MCF 10A (cell line): Measurements from ENCODE around the gene TMEM243. TPM values are rescaled to one million over a fixed set of nuclear protein-coding genes. Genes with fewer than 3 reads are reported as not detected.

Experiments
- BruUV-seq: library from RNA; stranded (reverse); fragments of 400-500 nt; replicated peaks from 2 replicates; lab custom pipeline; 2021; lab: Mats Ljungman, UMichigan
- CTCF ChIA-PET: fragments of 300-600 bp; sonication (Branson Sonifier 250); formaldehyde crosslinking; extraction: SDS; loops from one replicate; lab custom pipeline; 2021; ENCODE audit warnings: antibody characterized with exemption, inconsistent platforms; lab: Yijun Ruan, JAX
- POLR2A ChIA-PET: fragments of 300-600, 350-650 bp; sonication (Branson Sonifier 250); formaldehyde crosslinking; extraction: SDS; loops from one replicate; lab custom pipeline; 2020; ENCODE audit warnings: antibody characterized with exemption, inconsistent platforms; lab: Yijun Ruan, JAX
- DNase-seq: peaks from one replicate; pipeline ENCODE4 v3.0.0-alpha.2; 2018; ENCODE audit not compliant: unreplicated experiment
- H3K27ac Mint-ChIP-seq: one replicate; pipeline ENCODE4 v1.8.0; 2022; ENCODE audit warnings: mild to moderate bottlenecking, low read depth, mixed read lengths; ENCODE audit not compliant: unreplicated experiment
- H3K27me3 Mint-ChIP-seq: one replicate; pipeline ENCODE4 v1.8.0; 2022; ENCODE audit warnings: mixed read lengths; ENCODE audit not compliant: insufficient read depth, unreplicated experiment
- H3K36me3 Mint-ChIP-seq: one replicate; pipeline ENCODE4 v1.8.0; 2022; ENCODE audit warnings: mild to moderate bottlenecking, moderate library complexity, mixed read lengths; ENCODE audit not compliant: insufficient read depth, unreplicated experiment
- H3K4me1 Mint-ChIP-seq: one replicate; pipeline ENCODE4 v1.8.0; 2022; ENCODE audit warnings: mixed read lengths; ENCODE audit not compliant: insufficient read depth, unreplicated experiment
- H3K4me3 Mint-ChIP-seq: one replicate; pipeline ENCODE4 v1.8.0; 2022; ENCODE audit warnings: mild to moderate bottlenecking, moderate library complexity, mixed read lengths; ENCODE audit not compliant: unreplicated experiment
- H3K9me3 Mint-ChIP-seq: one replicate; pipeline ENCODE4 v1.8.0; 2022; ENCODE audit warnings: mixed read lengths; ENCODE audit not compliant: unreplicated experiment
- intact Hi-C: fragments of 100-400 bp; cut with micrococcal nuclease; formaldehyde crosslinking; loops from 2 replicates; pipeline ENCODE4 v1.14.1; 2022
- total RNA-seq: library from RNA; stranded (reverse); gene quantifications from 2 replicates; pipeline ENCODE4 v1.2.3, GENCODE V29; 2022
- TF ChIP-seq, protein P1 (sequence below): fragments of 200-600 bp; IDR thresholded peaks from one replicate; pipeline ENCODE4 v1.8.0; 2022; ENCODE audit warnings: antibody characterized with exemption, mild to moderate bottlenecking; ENCODE audit not compliant: unreplicated experiment

The TMEM243 gene
- total RNA-seq, 1 experiment from 2014 or later: 23.0 TPM

DNA sequence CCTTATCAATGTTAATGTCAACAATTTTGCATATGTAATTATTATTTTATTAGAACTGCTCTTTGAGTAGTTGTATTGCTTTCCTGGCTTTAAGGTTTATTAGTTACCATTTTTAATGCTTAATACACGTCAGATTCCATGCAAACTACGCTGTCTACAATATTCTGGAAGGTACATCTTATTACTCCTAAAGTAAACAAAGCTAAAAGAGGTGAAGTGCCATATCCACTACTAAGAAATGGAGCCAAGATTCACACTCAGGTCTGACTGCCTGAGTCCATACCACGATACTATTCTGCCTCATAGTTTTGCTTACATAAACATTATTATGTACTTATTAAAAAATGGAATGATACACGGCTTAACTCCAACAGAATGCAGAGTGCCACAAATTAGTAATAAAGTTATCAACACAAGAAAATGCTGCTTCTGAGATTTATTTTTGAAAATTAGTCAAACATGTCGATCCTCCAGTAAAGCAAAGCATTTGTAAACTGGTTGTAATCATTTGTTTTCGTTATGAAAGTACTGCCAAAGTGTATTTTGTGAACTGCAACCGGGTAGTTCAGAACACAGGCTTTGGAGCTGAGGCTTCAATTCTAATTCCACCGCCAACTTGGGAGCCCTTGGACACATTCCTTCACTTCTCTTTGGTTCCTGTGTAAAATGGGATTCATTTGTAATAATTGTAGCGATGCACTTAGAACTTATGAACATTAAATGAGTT, 68.4 kb downstream of the TMEM243 start:
- Mint-ChIP-seq H3K4me3 (peak overlapping the region; percentile 82), H3K36me3 (peaks cover 7% of the 10 kb centered on the region), H3K4me1 (peaks cover 13% of the 10 kb centered on the region), H3K27ac (peak overlapping the region; percentile 98), H3K9me3 (no peaks in the 10 kb centered on the region), H3K27me3 (no peaks in the 10 kb centered on the region)
- intact Hi-C loops: loop anchor here (5.0 to 10.0 kb wide), 3 partner anchors 86 to 194 kb away; partner anchors contain the start of genes CROT and ELAPOR2
- ChIA-PET CTCF (interaction anchor here (0.6 to 7.9 kb wide), 10 partner anchors 8 to 266 kb away, joined by 3 to 129 read pairs (median 5); partner anchors contain the start of gene ELAPOR2), POLR2A (interaction anchor here (0.6 to 8.5 kb wide), 13 partner anchors 10 to 254 kb away, joined by 3 to 154 read pairs (median 13); partner anchors contain the start of genes CROT, ELAPOR2 and TMEM243)
- no TSS peak for BruUV-seq
- TF ChIP-seq, protein P1, sequence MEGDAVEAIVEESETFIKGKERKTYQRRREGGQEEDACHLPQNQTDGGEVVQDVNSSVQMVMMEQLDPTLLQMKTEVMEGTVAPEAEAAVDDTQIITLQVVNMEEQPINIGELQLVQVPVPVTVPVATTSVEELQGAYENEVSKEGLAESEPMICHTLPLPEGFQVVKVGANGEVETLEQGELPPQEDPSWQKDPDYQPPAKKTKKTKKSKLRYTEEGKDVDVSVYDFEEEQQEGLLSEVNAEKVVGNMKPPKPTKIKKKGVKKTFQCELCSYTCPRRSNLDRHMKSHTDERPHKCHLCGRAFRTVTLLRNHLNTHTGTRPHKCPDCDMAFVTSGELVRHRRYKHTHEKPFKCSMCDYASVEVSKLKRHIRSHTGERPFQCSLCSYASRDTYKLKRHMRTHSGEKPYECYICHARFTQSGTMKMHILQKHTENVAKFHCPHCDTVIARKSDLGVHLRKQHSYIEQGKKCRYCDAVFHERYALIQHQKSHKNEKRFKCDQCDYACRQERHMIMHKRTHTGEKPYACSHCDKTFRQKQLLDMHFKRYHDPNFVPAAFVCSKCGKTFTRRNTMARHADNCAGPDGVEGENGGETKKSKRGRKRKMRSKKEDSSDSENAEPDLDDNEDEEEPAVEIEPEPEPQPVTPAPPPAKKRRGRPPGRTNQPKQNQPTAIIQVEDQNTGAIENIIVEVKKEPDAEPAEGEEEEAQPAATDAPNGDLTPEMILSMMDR: no peak
- DNase-seq: no peak

DNA sequence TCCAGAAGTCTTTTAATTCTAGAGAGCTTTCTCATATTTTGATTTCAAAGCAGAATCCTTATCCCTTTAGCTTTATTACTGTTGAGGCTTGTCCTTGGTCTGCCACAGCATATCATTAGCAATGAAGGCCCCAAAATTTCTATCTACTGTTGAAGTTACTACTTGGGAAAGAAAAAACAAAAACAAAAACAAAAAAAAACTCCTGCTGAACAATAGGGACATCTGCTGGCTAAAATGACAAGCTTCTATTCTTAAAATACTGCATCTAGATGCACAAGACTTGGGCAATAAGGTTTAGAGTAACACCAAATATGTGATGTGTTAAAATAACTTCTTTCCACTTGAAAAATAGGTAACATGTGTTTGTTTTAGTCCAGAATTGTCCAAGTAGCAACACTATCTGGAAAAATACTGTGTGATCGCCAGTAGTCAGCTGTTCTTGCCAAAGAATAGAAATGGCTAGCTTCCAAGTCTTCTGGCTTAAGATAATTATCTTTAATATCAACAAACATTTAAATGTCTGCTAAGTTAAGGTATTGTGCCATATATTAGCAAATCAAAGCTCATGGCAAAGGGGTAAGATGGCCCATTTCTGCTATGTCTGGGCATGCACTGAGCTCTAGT, 71.1 kb downstream of the TMEM243 start:
- no peaks in the 10 kb centered on the region for H3K27me3 Mint-ChIP-seq
- TF ChIP-seq, protein P1: peak; percentile 72
- no peaks in the 10 kb centered on the region for H3K9me3 Mint-ChIP-seq
- CTCF ChIA-PET: interaction anchor here (0.6 to 7.9 kb wide), 53 partner anchors 10 to 711 kb away, joined by 3 to 129 read pairs (median 4); partner anchors contain the start of gene ELAPOR2
- POLR2A ChIA-PET: interaction anchor here (0.8 to 2.2 kb wide), 7 partner anchors 72 to 240 kb away, joined by 3 to 5 read pairs (median 4); partner anchors contain the start of gene TMEM243
- peaks cover 7% of the 10 kb centered on the region for H3K36me3 Mint-ChIP-seq
- no peak overlapping the region for H3K27ac Mint-ChIP-seq
- intact Hi-C loops: loop anchor here (1.0 kb wide), 2 partner anchors 209 to 222 kb away; no protein-coding TSS in a partner anchor
- peaks cover 7% of the 10 kb centered on the region for H3K4me1 Mint-ChIP-seq
- peak; percentile 30 for DNase-seq
- H3K4me3 Mint-ChIP-seq: no peak overlapping the region
- no TSS peak for BruUV-seq

DNA sequence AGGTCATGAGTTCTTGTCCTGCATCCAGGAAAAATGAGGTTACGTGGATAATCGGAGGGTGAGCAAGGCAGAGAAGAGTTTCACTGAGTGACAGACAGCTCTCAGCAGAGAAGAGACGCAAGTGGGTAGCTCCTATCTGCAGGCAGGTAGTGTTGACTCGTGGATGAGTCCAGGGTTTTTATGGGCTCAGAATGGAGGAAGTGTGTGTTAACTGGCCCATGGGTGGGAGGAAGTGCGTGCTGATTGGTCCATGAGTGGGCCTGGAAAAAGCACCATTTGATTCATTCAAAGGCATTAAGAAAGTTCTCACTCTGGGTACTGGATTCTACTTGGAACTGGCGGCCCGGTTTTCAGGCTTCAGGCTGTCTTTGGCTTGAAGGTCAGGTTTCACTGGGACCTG, 72.0 kb downstream of the TMEM243 start:
- no peak overlapping the region for H3K4me3 Mint-ChIP-seq
- TF ChIP-seq, protein P1: no peak
- no TSS peak for BruUV-seq
- no peaks in the 10 kb centered on the region for H3K9me3 Mint-ChIP-seq
- peaks cover 7% of the 10 kb centered on the region for H3K4me1 Mint-ChIP-seq
- POLR2A ChIA-PET: interaction anchor here (2.2 kb wide), 1 partner anchor 108 kb away, joined by 4 read pairs; no protein-coding TSS in a partner anchor
- H3K27ac Mint-ChIP-seq: no peak overlapping the region
- no peak for DNase-seq
- peaks cover 5% of the 10 kb centered on the region for H3K36me3 Mint-ChIP-seq
- intact Hi-C loops: no loop called here
- CTCF ChIA-PET: interaction anchor here (0.6 to 7.9 kb wide), 27 partner anchors 9 to 350 kb away, joined by 3 to 129 read pairs (median 5); partner anchors contain the start of gene ELAPOR2
- H3K27me3 Mint-ChIP-seq: no peaks in the 10 kb centered on the region
